ENCODE measurements around the gene DSG3.

- TF ChIP-seq POLR2A (IDR thresholded peaks at IDR 0.05) (no peak), CTCF (IDR thresholded peaks at IDR 0.05) (no peak)
These were observed 50.5 kb downstream of the DSG3 start, which contains the start of gene DSG2 for GRCh38 chr18:31497836-31498573.
